NCI-H446 treated with DMSO at 0.1 percent for 48 hours (cell line): ENCODE results near the gene LRRTM4.
"Not testable (repeated sequence)": the region's sequence is repeated elsewhere in the genome, so short reads cannot be mapped to it uniquely, and the experiment has no call there.

Source experiments
- DNase-seq: peaks from one replicate; lab custom pipeline; 2025; lab: John Stamatoyannopoulos, UW

Gene LRRTM4

GRCh38 chr2:76737607-76738006 is 784.6 kb downstream of the LRRTM4 start:
- DNase-seq: no peak

GRCh38 chr2:76733736-76734135 is 788.4 kb downstream of the LRRTM4 start:
- DNase-seq: no peak

GRCh38 chr2:76731157-76731556 is 791.0 kb downstream of the LRRTM4 start:
- DNase-seq: no peak

GRCh38 chr2:76730021-76730420 is 792.2 kb downstream of the LRRTM4 start:
- DNase-seq: no peak

GRCh38 chr2:76721226-76721625 is 801.0 kb downstream of the LRRTM4 start:
- DNase-seq: no peak

- no peak for DNase-seq
These were observed 808.9 kb downstream of the LRRTM4 start for GRCh38 chr2:76713312-76713711.

- DNase-seq: no peak
These were observed 810.7 kb downstream of the LRRTM4 start for GRCh38 chr2:76711490-76711889.

- DNase-seq: no peak
These were observed 821.3 kb downstream of the LRRTM4 start for GRCh38 chr2:76700894-76701293.

GRCh38 chr2:76697998-76698713 is 824.0 kb downstream of the LRRTM4 start:
- DNase-seq: not testable (repeated sequence)
